Smooth muscle cell (in vitro differentiated cells): ENCODE results near the gene TPPP3. TPM values are rescaled to one million over a fixed set of nuclear protein-coding genes. Genes with fewer than 3 reads are reported as not detected.

Experiments used
- DNase-seq: peaks from one replicate; lab custom pipeline; 2025; ENCODE audit not compliant: unreplicated experiment; lab: John Stamatoyannopoulos, UW
- H2AFZ ChIP-seq: fragments of 200-600 bp; sonication (generic); 2 replicates; pipeline ENCODE4 v1.6.0; 2016; ENCODE audit warnings: antibody characterized with exemption, low read depth, mild to moderate bottlenecking
- H3F3A ChIP-seq: fragments of 200-600 bp; sonication (generic); 2 replicates; pipeline ENCODE4 v1.6.0; 2017; ENCODE audit warnings: antibody characterized with exemption, low read depth
- H3K27ac ChIP-seq: fragments of 200-600 bp; sonication (generic); 2 replicates; pipeline ENCODE4 v1.5.1; 2016; ENCODE audit warnings: low read depth, mild to moderate bottlenecking
- H3K27me3 ChIP-seq: fragments of 200-600 bp; sonication (generic); 2 replicates; pipeline ENCODE4 v1.6.1; 2016; ENCODE audit warnings: low read depth, mild to moderate bottlenecking
- H3K36me3 ChIP-seq: fragments of 200-600 bp; sonication (generic); 2 replicates; pipeline ENCODE4 v1.5.1; 2016; ENCODE audit warnings: low read depth
- H3K4me1 ChIP-seq: fragments of 200-600 bp; sonication (generic); 2 replicates; pipeline ENCODE4 v1.5.1; 2016; ENCODE audit warnings: low read depth
- H3K4me2 ChIP-seq: fragments of 200-600 bp; sonication (generic); 2 replicates; pipeline ENCODE4 v1.6.0; 2016; ENCODE audit warnings: mild to moderate bottlenecking
- H3K4me3 ChIP-seq: fragments of 200-600 bp; sonication (generic); 2 replicates; pipeline ENCODE4 v1.5.1; 2016; ENCODE audit warnings: mild to moderate bottlenecking
- H3K79me2 ChIP-seq: fragments of 200-600 bp; sonication (generic); 2 replicates; pipeline ENCODE4 v1.6.0; 2016; ENCODE audit warnings: low read depth, mild to moderate bottlenecking
- H3K9ac ChIP-seq: fragments of 200-600 bp; sonication (generic); 2 replicates; pipeline ENCODE4 v1.6.0; 2016; ENCODE audit warnings: low read depth
- H3K9me3 ChIP-seq: fragments of 200-600 bp; sonication (generic); replicated peaks from 2 replicates; pipeline ENCODE4 v1.5.1; 2016; ENCODE audit warnings: low read depth
- H4K20me1 ChIP-seq: fragments of 200-600 bp; sonication (generic); 2 replicates; pipeline ENCODE4 v1.6.0; 2016; ENCODE audit warnings: low read depth
- WGBS: methylation state at CpG from one replicate; pipeline ENCODE4 v1.1.7; 2016; ENCODE audit warnings: low lambda C conversion rate; 5-methylcytosine and 5-hydroxymethylcytosine counted together
- polyA plus RNA-seq: library from polyadenylated mRNA; unstranded; fragments of >200 nt; fragmentation: Nextera tagmentation; extraction: Ambion mirVana; gene quantifications from 2 replicates; pipeline ENCODE4 v1.2.1, GENCODE V29; 2016
- total RNA-seq: library from RNA; depleted of rRNA; stranded (reverse); fragments of >200 nt; gene quantifications from 2 replicates; pipeline ENCODE4 v1.2.3, GENCODE V29; 2014
- TF ChIP-seq, protein P1 (sequence below): fragments of 200-600 bp; sonication (generic); IDR thresholded peaks from 2 replicates; pipeline ENCODE4 v1.5.1; 2017; ENCODE audit warnings: borderline replicate concordance, mild to moderate bottlenecking, antibody characterized with exemption; ENCODE audit not compliant: insufficient read depth, poor library complexity, severe bottlenecking

Gene TPPP3
- total and polyA plus RNA-seq, 2 experiments from 2014 or later = 1.3 to 1.9 TPM

DNA sequence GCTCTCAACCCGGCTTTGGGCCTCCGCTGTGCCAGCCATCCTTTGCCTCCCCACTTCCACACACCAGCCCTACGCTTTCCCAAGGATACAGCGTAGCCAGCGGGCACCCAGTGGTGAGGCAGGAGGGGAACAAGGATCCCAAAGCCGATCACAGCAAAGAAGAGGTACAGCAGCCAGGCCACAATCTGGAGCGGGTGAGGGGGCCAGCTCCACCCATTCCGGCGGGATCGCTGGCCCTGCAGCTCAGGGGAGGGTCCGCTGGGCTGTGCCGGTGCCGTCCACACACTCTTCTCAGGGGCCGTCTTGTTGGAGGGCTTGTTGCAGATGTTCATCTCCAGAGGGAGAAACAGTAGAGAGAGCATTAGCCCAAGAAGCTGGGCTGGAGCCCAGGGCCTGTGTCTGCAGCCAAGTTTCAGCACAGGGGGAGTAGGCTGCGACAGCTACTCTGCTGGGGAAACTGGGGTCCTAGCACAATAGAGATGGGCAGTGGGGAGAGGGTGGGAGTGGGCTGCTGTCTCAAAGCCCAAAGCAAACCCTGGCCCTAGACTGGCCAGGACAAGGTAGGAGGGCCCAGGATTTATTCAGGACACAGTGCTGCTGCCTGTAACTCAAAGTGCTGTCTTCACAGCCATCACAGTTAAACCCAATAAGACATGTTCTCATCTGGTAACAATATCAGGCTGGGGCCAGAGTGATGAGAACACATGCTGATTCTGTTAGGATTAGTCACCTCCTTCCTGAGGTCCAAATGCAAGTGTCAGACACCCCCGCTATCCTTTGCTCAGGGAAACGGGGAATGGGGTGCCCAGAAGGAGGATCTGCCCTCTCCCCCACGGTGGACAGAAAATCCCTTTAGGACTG is 13.0 kb upstream of the TPPP3 start:
- Histone ChIP-seq H3F3A (no peaks in the 10 kb centered on the region), H3K36me3 (no peaks in the 10 kb centered on the region), H3K4me1 (no peaks in the 10 kb centered on the region), H4K20me1 (peaks cover 6% of the 10 kb centered on the region), H3K9me3 (no peaks in the 10 kb centered on the region), H3K27ac (peak overlapping the region; percentile 21), H3K79me2 (no peaks in the 10 kb centered on the region), H3K4me2 (no peak overlapping the region), H3K27me3 (no peaks in the 10 kb centered on the region), H3K4me3 (no peak overlapping the region), H3K9ac (peak overlapping the region; percentile 10), H2AFZ (no peak overlapping the region)
- no peak for DNase-seq
- TF ChIP-seq, protein P1, sequence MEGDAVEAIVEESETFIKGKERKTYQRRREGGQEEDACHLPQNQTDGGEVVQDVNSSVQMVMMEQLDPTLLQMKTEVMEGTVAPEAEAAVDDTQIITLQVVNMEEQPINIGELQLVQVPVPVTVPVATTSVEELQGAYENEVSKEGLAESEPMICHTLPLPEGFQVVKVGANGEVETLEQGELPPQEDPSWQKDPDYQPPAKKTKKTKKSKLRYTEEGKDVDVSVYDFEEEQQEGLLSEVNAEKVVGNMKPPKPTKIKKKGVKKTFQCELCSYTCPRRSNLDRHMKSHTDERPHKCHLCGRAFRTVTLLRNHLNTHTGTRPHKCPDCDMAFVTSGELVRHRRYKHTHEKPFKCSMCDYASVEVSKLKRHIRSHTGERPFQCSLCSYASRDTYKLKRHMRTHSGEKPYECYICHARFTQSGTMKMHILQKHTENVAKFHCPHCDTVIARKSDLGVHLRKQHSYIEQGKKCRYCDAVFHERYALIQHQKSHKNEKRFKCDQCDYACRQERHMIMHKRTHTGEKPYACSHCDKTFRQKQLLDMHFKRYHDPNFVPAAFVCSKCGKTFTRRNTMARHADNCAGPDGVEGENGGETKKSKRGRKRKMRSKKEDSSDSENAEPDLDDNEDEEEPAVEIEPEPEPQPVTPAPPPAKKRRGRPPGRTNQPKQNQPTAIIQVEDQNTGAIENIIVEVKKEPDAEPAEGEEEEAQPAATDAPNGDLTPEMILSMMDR = no peak
- WGBS = 88% methylated on average over 18 of the region's 18 CpGs

DNA sequence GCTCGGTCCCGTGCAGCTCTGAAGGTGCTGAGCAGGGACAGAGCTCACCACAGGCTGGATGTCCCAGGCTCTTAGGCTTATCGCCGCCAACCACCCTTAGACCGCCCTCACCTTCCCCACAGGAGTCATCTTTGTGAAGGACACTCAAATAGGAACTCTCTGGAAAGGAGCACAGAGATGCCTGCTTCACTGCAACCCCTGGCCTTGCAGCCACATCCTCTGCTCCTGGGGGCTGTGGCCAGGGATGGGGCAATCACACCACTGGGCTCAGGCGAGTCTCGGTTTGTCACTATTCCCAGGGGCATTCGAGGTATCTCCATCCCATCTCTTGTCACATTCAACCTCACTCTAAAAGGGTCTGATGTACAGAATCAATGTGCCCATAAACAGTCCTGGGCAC is 12.0 kb upstream of the TPPP3 start:
- WGBS = 84% methylated on average over 8 of the region's 8 CpGs
- Histone ChIP-seq H3F3A (no peaks in the 10 kb centered on the region), H3K9ac (peak overlapping the region; percentile 33), H4K20me1 (no peaks in the 10 kb centered on the region), H3K4me3 (no peak overlapping the region), H3K79me2 (no peaks in the 10 kb centered on the region), H3K27ac (peak overlapping the region; percentile 95), H3K27me3 (no peaks in the 10 kb centered on the region), H3K4me2 (no peak overlapping the region), H3K9me3 (no peaks in the 10 kb centered on the region), H3K4me1 (no peaks in the 10 kb centered on the region), H2AFZ (no peak overlapping the region), H3K36me3 (no peaks in the 10 kb centered on the region)
- TF ChIP-seq, protein P1 = no peak
- DNase-seq = no peak

DNA sequence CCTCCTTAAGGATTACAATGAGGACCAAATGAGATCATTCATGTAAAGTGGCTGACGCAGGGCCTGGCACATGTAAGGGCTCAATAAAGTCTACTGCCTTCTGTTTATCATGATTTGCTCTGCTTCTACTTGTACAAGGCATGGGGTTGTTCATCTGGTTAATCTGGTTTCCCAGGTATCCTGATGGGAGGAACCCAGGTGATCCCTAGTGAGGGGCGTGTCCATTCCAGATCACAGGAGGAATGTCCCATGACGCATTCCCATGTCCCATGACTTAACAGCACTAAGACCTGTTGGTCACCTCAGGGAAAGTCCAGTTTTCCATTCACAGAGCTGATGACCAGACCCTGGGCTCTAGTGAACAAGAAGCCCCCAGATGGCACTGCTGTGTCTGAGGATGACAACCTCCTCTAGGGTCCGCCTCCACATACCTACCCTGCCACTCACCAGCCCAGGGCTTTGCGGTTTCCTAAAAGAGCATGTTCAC is 11.5 kb upstream of the TPPP3 start:
- Histone ChIP-seq H3K27me3 (no peaks in the 10 kb centered on the region), H3K9ac (peak overlapping the region; percentile 75), H3K27ac (peak overlapping the region; percentile 95), H2AFZ (no peak overlapping the region), H4K20me1 (no peaks in the 10 kb centered on the region), H3F3A (no peaks in the 10 kb centered on the region), H3K36me3 (no peaks in the 10 kb centered on the region), H3K4me2 (no peak overlapping the region), H3K9me3 (no peaks in the 10 kb centered on the region), H3K4me1 (no peaks in the 10 kb centered on the region), H3K4me3 (no peak overlapping the region), H3K79me2 (no peaks in the 10 kb centered on the region)
- TF ChIP-seq, protein P1 = no peak
- no peak for DNase-seq
- 76% methylated on average over 5 of the region's 5 CpGs for WGBS
